Glutamatergic neuron (in vitro differentiated cells): ENCODE results near the gene RGS19. TPM values are rescaled to one million over a fixed set of nuclear protein-coding genes. Genes with fewer than 3 reads are reported as not detected.

Experiments used
- DNase-seq: peaks from one replicate; pipeline ENCODE4 v3.0.0; 2022
- H3K27ac Mint-ChIP-seq: one replicate; pipeline ENCODE4 v1.8.0; 2020; ENCODE audit warnings: mild to moderate bottlenecking, mixed read lengths, inconsistent platforms; ENCODE audit not compliant: unreplicated experiment
- H3K27me3 Mint-ChIP-seq: one replicate; pipeline ENCODE4 v1.8.0; 2020; ENCODE audit warnings: mild to moderate bottlenecking, moderate library complexity, mixed read lengths, inconsistent platforms; ENCODE audit not compliant: unreplicated experiment
- H3K36me3 Mint-ChIP-seq: one replicate; pipeline ENCODE4 v1.8.0; 2020; ENCODE audit warnings: mild to moderate bottlenecking, mixed read lengths, inconsistent platforms; ENCODE audit not compliant: unreplicated experiment
- H3K4me1 Mint-ChIP-seq: one replicate; pipeline ENCODE4 v1.8.0; 2020; ENCODE audit warnings: mild to moderate bottlenecking, low read depth, mixed read lengths, inconsistent platforms; ENCODE audit not compliant: unreplicated experiment
- H3K4me3 Mint-ChIP-seq: one replicate; pipeline ENCODE4 v1.8.0; 2020; ENCODE audit warnings: mild to moderate bottlenecking, mixed read lengths, inconsistent platforms; ENCODE audit not compliant: unreplicated experiment
- H3K9me3 Mint-ChIP-seq: one replicate; pipeline ENCODE4 v1.8.0; 2020; ENCODE audit warnings: mild to moderate bottlenecking, moderate library complexity, mixed read lengths, inconsistent platforms; ENCODE audit not compliant: unreplicated experiment
- total RNA-seq: library from RNA; stranded (reverse); fragmentation: NEBNext Ultra II Directional; extraction: Animal tissue kit (Norgen Biotek cat#: 25700); gene quantifications from one replicate; pipeline ENCODE4 v1.2.1, GENCODE V29; 2021; ENCODE audit not compliant: unreplicated experiment
- TF ChIP-seq, protein P1 (sequence below): fragments of 200-600 bp; sonication (generic); IDR thresholded peaks from one replicate; pipeline ENCODE4 v1.5.0; 2021; ENCODE audit not compliant: partially characterized antibody, unreplicated experiment

RGS19 gene
- total RNA-seq, 1 donor from 2014 or later = 4.4 TPM

DNA sequence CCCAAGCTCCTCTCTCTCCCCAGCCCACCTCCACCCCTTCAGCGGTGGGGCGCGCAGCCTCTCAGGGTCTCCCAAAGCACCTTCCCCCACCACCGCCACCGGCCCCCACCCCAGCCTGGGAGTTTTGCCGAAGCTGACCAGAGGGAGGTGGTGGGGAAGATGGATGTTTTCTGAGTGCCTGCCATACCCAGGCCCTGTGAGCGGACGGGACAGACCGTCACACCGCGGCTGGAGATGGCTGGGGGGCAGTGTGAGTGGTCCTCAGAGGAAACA, 37.6 kb downstream of the RGS19 start:
- no peak overlapping the region for H3K27ac Mint-ChIP-seq
- DNase-seq = no peak
- H3K4me1 Mint-ChIP-seq = peaks cover 19% of the 10 kb centered on the region
- peaks cover 21% of the 10 kb centered on the region for H3K27me3 Mint-ChIP-seq
- peaks cover 9% of the 10 kb centered on the region for H3K9me3 Mint-ChIP-seq
- H3K36me3 Mint-ChIP-seq = no peaks in the 10 kb centered on the region
- TF ChIP-seq, protein P1, sequence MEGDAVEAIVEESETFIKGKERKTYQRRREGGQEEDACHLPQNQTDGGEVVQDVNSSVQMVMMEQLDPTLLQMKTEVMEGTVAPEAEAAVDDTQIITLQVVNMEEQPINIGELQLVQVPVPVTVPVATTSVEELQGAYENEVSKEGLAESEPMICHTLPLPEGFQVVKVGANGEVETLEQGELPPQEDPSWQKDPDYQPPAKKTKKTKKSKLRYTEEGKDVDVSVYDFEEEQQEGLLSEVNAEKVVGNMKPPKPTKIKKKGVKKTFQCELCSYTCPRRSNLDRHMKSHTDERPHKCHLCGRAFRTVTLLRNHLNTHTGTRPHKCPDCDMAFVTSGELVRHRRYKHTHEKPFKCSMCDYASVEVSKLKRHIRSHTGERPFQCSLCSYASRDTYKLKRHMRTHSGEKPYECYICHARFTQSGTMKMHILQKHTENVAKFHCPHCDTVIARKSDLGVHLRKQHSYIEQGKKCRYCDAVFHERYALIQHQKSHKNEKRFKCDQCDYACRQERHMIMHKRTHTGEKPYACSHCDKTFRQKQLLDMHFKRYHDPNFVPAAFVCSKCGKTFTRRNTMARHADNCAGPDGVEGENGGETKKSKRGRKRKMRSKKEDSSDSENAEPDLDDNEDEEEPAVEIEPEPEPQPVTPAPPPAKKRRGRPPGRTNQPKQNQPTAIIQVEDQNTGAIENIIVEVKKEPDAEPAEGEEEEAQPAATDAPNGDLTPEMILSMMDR = no peak
- no peak overlapping the region for H3K4me3 Mint-ChIP-seq

DNA sequence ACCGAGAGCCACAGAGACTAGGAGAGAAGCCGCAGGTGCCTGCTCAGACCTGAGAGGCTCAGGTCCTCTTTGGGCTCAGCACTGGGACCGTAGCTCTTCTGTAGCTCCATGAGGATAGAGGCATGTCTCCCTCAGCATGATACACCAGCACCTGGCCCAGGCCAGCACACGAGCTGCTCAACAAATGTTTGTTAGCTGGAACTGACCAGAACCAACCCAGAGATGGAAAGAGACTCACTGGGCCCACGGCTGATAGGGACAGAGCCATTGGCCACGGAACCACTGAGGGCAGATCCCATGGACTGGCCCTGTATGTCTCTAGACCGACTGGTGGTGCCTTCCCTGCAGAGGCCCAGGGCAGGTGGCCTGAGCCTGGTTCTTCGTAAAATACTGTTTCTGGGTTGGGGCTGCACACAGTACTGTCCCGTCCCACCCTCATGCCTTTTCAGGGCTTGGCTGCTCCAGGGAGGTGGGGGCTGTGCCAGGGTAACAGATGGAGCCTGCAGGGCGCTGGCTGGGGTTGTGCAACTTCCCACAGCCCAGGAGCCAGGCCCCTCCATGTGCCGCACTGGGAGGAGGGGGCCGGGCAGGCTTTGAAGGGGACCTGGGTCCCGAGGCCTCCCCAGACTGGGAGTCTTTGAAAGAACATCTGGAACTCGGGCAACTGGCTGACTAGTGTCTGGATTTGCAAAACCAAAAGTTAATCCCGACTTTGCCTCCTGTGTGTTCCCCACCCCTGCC, 38.1 kb downstream of the RGS19 start:
- Mint-ChIP-seq H3K27me3 (peaks cover 20% of the 10 kb centered on the region), H3K4me3 (no peak overlapping the region), H3K9me3 (peaks cover 9% of the 10 kb centered on the region), H3K27ac (no peak overlapping the region), H3K4me1 (peaks cover 23% of the 10 kb centered on the region), H3K36me3 (no peaks in the 10 kb centered on the region)
- no peak for DNase-seq
- TF ChIP-seq, protein P1 = no peak

DNA sequence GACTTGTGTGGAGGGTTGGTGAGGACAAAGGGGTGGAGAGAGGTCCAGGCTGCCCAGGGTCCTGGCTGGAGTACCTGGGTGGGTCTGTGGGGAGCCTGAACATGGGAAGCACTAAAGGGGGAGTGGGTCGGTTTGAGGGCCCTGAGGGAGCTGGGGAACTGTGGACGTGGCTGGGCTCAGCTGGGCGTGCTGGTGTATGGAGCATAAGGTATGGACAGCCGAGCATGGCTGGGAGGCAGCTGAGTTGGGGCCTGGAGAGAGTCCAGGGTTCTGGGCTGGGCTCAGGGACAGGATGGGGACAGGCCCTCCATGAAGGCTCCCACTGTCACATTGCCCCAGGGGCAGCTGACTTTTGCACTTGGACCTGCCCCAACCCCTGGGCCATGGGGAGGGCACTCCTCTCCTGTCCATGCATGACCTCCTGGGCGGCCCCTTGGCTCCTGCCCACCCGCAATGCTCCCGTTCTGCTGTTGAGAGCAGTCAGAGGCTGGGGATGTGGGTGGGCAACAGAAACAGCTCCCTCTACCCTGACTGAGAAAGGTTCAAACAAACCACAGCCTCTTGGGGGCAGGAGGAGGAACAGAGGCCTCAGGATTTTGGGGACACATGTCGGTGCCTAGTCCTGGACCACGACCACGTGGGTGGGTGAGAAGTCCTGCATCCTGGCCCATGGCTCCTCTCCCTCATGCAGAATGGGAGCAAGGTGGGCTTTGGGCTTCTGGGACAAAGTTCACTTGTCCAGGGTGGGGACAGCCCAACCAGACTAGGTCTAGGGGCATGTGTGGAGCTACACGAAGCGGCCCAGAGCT, 38.9 kb downstream of the RGS19 start:
- peaks cover 20% of the 10 kb centered on the region for H3K4me1 Mint-ChIP-seq
- H3K27me3 Mint-ChIP-seq = peaks cover 16% of the 10 kb centered on the region
- TF ChIP-seq, protein P1 = no peak
- H3K9me3 Mint-ChIP-seq = peaks cover 9% of the 10 kb centered on the region
- no peak overlapping the region for H3K27ac Mint-ChIP-seq
- H3K36me3 Mint-ChIP-seq = no peaks in the 10 kb centered on the region
- no peak for DNase-seq
- H3K4me3 Mint-ChIP-seq = peak overlapping the region; percentile 5

DNA sequence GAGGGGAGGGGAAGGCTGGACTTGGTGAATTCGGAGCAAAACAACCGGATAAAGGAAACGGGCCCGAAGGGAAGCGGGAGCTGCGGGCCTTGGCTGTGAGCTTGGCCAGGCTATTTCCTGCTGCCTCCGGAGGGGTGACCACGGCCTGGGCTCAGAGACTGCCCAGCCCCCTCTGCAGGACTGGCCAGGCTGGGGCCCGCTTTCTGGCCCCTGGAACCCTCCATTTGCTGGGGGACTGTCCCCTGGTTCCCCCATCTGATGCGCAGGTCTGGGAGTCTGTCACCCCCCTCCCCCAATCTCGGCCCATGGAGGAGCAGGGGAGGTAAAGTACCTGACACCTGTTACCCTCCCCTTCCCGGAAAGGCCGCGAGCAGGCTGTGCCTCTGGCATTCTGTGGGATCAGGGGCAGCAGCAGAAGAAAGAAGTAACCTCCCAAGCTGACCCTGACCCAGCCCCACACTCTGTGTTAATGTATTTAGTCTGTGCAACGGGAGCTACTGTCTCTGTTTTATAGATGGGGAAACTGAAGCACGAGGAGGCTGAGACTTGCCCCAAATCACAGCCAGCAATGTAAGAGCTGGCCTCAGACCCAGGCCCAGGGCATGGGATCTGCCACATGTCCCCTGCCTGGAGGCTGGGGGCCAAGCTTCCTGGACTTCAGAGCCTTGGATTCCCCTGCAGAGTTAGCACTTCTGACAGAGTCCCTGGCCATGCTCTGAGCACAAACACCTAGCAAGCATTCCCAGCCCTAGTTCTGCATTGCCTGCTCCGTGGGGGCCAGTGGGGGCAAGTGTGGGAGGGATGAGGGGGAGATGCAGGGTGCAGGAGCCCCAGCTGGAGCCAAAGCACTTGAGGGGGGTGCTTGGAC, 39.8 kb downstream of the RGS19 start:
- no peak for DNase-seq
- H3K4me3 Mint-ChIP-seq = no peak overlapping the region
- peaks cover 17% of the 10 kb centered on the region for H3K27me3 Mint-ChIP-seq
- H3K36me3 Mint-ChIP-seq = no peaks in the 10 kb centered on the region
- peak overlapping the region; percentile 28 for H3K27ac Mint-ChIP-seq
- peaks cover 24% of the 10 kb centered on the region for H3K4me1 Mint-ChIP-seq
- peaks cover 11% of the 10 kb centered on the region for H3K9me3 Mint-ChIP-seq
- TF ChIP-seq, protein P1 = no peak
